SJSA1 (cell line): ENCODE results near the gene RALGPS1. TPM values are rescaled to one million over a fixed set of nuclear protein-coding genes. Genes with fewer than 3 reads are reported as not detected.
"Not testable (repeated sequence)": the region's sequence is repeated elsewhere in the genome, so short reads cannot be mapped to it uniquely, and the experiment has no call there.

ENCODE experiments used
- DNase-seq, 2 experiments: peaks; one replicate each; pipeline ENCODE4 v3.0.0-alpha.2; 2015 to 2020; ENCODE audit warnings: low spot score in 2 of 2, low read depth in 1 of 2
- H3K27ac ChIP-seq: fragments of 250-450 bp; sonication (Bioruptor Pico); 2 replicates; pipeline ENCODE4 v1.5.1; 2020; ENCODE audit warnings: mild to moderate bottlenecking, moderate library complexity
- H3K27me3 ChIP-seq: fragments of 250-450 bp; sonication (Bioruptor Pico); replicated peaks from 2 replicates; pipeline ENCODE4 v1.5.1; 2020; ENCODE audit warnings: mild to moderate bottlenecking, moderate library complexity
- H3K36me3 ChIP-seq: fragments of 250-450 bp; sonication (Bioruptor Pico); 2 replicates; pipeline ENCODE4 v1.5.1; 2020; ENCODE audit warnings: mild to moderate bottlenecking
- H3K4me1 ChIP-seq: fragments of 250-450 bp; sonication (Bioruptor Pico); replicated peaks from 2 replicates; pipeline ENCODE4 v1.6.1; 2021; ENCODE audit warnings: mild to moderate bottlenecking
- H3K4me3 ChIP-seq: fragments of 250-450 bp; sonication (Bioruptor Pico); 2 replicates; pipeline ENCODE4 v1.5.1; 2020; ENCODE audit warnings: mild to moderate bottlenecking
- H3K9me3 ChIP-seq: fragments of 250-450 bp; sonication (Bioruptor Pico); replicated peaks from 2 replicates; pipeline ENCODE4 v1.5.1; 2020; ENCODE audit warnings: mild to moderate bottlenecking
- total RNA-seq: library from RNA; depleted of rRNA; stranded (reverse); fragments of >200 nt; shearing (Covaris generic); gene quantifications from 2 replicates; pipeline ENCODE4 v1.2.3, GENCODE V29; 2014

RALGPS1 gene
- total RNA-seq, 1 experiment from 2014 or later = 2.4 TPM

GRCh38 chr9:127139071-127139731, 224.6 kb downstream of the RALGPS1 start:
- H3K36me3 ChIP-seq = no peaks in the 10 kb centered on the region
- H3K4me3 ChIP-seq = no peak overlapping the region
- H3K4me1 ChIP-seq = peaks cover 28% of the 10 kb centered on the region
- no peaks in the 10 kb centered on the region for H3K27me3 ChIP-seq
- peak in 1 of 2 experiments; percentile 32 for DNase-seq
- no peaks in the 10 kb centered on the region for H3K9me3 ChIP-seq
- H3K27ac ChIP-seq = no peak overlapping the region

GRCh38 chr9:127139775-127140174, 225.2 kb downstream of the RALGPS1 start:
- peaks cover 22% of the 10 kb centered on the region for H3K4me1 ChIP-seq
- H3K27me3 ChIP-seq = no peaks in the 10 kb centered on the region
- no peak overlapping the region for H3K4me3 ChIP-seq
- no peak overlapping the region for H3K27ac ChIP-seq
- no peaks in the 10 kb centered on the region for H3K36me3 ChIP-seq
- peak in 1 of 2 experiments; percentile 13 for DNase-seq
- H3K9me3 ChIP-seq = no peaks in the 10 kb centered on the region

- Histone ChIP-seq H3K27ac (no peak overlapping the region), H3K4me3 (no peak overlapping the region), H3K4me1 (peaks cover 20% of the 10 kb centered on the region), H3K9me3 (no peaks in the 10 kb centered on the region), H3K36me3 (no peaks in the 10 kb centered on the region), H3K27me3 (no peaks in the 10 kb centered on the region)
- peak in 1 of 2 experiments; percentile 16 for DNase-seq
Observed at GRCh38 chr9:127140181-127140580, 225.6 kb downstream of the RALGPS1 start.

GRCh38 chr9:127140842-127141675, 226.5 kb downstream of the RALGPS1 start:
- no peak for DNase-seq
- no peak overlapping the region for H3K27ac ChIP-seq
- peaks cover 20% of the 10 kb centered on the region for H3K4me1 ChIP-seq
- no peak overlapping the region for H3K4me3 ChIP-seq
- no peaks in the 10 kb centered on the region for H3K27me3 ChIP-seq
- no peaks in the 10 kb centered on the region for H3K9me3 ChIP-seq
- no peaks in the 10 kb centered on the region for H3K36me3 ChIP-seq

- no peaks in the 10 kb centered on the region for H3K27me3 ChIP-seq
- no peaks in the 10 kb centered on the region for H3K9me3 ChIP-seq
- no peak overlapping the region for H3K4me3 ChIP-seq
- DNase-seq = no peak
- no peaks in the 10 kb centered on the region for H3K36me3 ChIP-seq
- H3K4me1 ChIP-seq = peaks cover 20% of the 10 kb centered on the region
- H3K27ac ChIP-seq = no peak overlapping the region
Observed at GRCh38 chr9:127142291-127142690, 227.7 kb downstream of the RALGPS1 start.

GRCh38 chr9:127142931-127143464, 228.4 kb downstream of the RALGPS1 start:
- Histone ChIP-seq H3K27ac (0 out of 2 replicates have a peak overlapping the region, but pooled peaks have one; percentile 25), H3K4me3 (no peak overlapping the region), H3K9me3 (no peaks in the 10 kb centered on the region), H3K27me3 (no peaks in the 10 kb centered on the region), H3K36me3 (no peaks in the 10 kb centered on the region), H3K4me1 (peaks cover 20% of the 10 kb centered on the region)
- peak in 1 of 2 experiments; percentile 66 for DNase-seq

- no peak for DNase-seq
Observed at GRCh38 chr9:127143920-127144465, 229.4 kb downstream of the RALGPS1 start.

GRCh38 chr9:127144670-127145445, 230.3 kb downstream of the RALGPS1 start:
- H3K4me1 ChIP-seq = peaks cover 20% of the 10 kb centered on the region
- no peak overlapping the region for H3K4me3 ChIP-seq
- no peaks in the 10 kb centered on the region for H3K27me3 ChIP-seq
- H3K9me3 ChIP-seq = no peaks in the 10 kb centered on the region
- DNase-seq = peak in 1 of 2 experiments; percentile 21
- no peak overlapping the region for H3K27ac ChIP-seq
- H3K36me3 ChIP-seq = no peaks in the 10 kb centered on the region

More at GRCh38 chr9:127143920-127144465, 229.4 kb downstream of the RALGPS1 start:
- Histone ChIP-seq H3K4me1 (peaks cover 20% of the 10 kb centered on the region), H3K27ac (no peak overlapping the region), H3K4me3 (no peak overlapping the region), H3K27me3 (no peaks in the 10 kb centered on the region), H3K36me3 (no peaks in the 10 kb centered on the region), H3K9me3 (no peaks in the 10 kb centered on the region)

- not testable (repeated sequence) for DNase-seq, H3K27ac ChIP-seq, H3K36me3 ChIP-seq, H3K4me3 ChIP-seq, H3K9me3 ChIP-seq, H3K27me3 ChIP-seq
- peaks cover 20% of the 10 kb centered on the region for H3K4me1 ChIP-seq
Observed at GRCh38 chr9:127146841-127147240, 232.3 kb downstream of the RALGPS1 start.

GRCh38 chr9:127147251-127147650, 232.7 kb downstream of the RALGPS1 start:
- Histone ChIP-seq H3K4me1 (peaks cover 17% of the 10 kb centered on the region), H3K36me3 (no peaks in the 10 kb centered on the region), H3K9me3 (no peaks in the 10 kb centered on the region), H3K27ac (no peak overlapping the region), H3K4me3 (no peak overlapping the region), H3K27me3 (no peaks in the 10 kb centered on the region; the same call in 1 of the 2 replicates)
- DNase-seq = no peak

GRCh38 chr9:127148014-127148413, 233.4 kb downstream of the RALGPS1 start:
- H3K4me1 ChIP-seq = peaks cover 11% of the 10 kb centered on the region
- H3K27ac ChIP-seq = no peak overlapping the region
- H3K9me3 ChIP-seq = no peaks in the 10 kb centered on the region
- H3K27me3 ChIP-seq = no peaks in the 10 kb centered on the region; the same call in 1 of the 2 replicates
- no peaks in the 10 kb centered on the region for H3K36me3 ChIP-seq
- no peak for DNase-seq
- no peak overlapping the region for H3K4me3 ChIP-seq

GRCh38 chr9:127149010-127149409, 234.4 kb downstream of the RALGPS1 start:
- no peaks in the 10 kb centered on the region; the same call in 1 of the 2 replicates for H3K27me3 ChIP-seq
- no peaks in the 10 kb centered on the region for H3K9me3 ChIP-seq
- DNase-seq = no peak
- H3K4me1 ChIP-seq = peaks cover 1% of the 10 kb centered on the region
- no peak overlapping the region for H3K27ac ChIP-seq
- no peaks in the 10 kb centered on the region for H3K36me3 ChIP-seq
- H3K4me3 ChIP-seq = no peak overlapping the region
